Hepatocyte (in vitro differentiated cells): Measurements from ENCODE around the gene USP44.
"Not testable (repeated sequence)": the region's sequence is repeated elsewhere in the genome, so short reads cannot be mapped to it uniquely, and the experiment has no call there.

ENCODE experiments used
- EZH2phosphoT487 ChIP-seq: fragments of 200-600 bp; sonication (generic); IDR thresholded peaks from one replicate; pipeline ENCODE4 v1.6.1; 2018; ENCODE audit warnings: antibody characterized with exemption, mild to moderate bottlenecking, low read depth, moderate library complexity; ENCODE audit not compliant: unreplicated experiment, severe bottlenecking
- TF ChIP-seq, protein P1 (sequence below): fragments of 200-600 bp; sonication (generic); IDR thresholded peaks from 2 replicates; pipeline ENCODE4 v1.5.1; 2016; ENCODE audit warnings: antibody characterized with exemption, mild to moderate bottlenecking; ENCODE audit not compliant: poor library complexity

DNA sequence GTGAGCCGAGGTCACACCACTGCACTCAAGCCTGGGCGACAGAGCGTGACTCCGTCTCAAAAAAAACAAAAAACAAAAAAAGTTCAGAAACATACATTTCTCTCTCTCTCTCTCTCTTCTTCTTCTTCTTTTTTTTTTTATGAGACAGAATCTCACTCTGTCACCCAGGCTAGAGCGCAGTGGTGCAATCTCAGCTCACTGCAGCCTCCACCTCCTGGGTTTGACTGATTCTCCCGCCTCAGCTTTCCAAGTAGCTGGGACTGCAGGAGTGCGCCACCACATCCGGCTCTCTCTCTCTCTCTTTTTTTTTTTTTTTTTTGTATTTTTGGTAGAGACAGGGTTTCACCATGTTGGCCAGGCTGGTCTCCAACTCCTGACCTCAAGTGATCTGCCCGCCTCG is 16.8 kb upstream of the USP44 start:
- not testable (repeated sequence) for TF ChIP-seq EZH2phosphoT487
- TF ChIP-seq, protein P1, sequence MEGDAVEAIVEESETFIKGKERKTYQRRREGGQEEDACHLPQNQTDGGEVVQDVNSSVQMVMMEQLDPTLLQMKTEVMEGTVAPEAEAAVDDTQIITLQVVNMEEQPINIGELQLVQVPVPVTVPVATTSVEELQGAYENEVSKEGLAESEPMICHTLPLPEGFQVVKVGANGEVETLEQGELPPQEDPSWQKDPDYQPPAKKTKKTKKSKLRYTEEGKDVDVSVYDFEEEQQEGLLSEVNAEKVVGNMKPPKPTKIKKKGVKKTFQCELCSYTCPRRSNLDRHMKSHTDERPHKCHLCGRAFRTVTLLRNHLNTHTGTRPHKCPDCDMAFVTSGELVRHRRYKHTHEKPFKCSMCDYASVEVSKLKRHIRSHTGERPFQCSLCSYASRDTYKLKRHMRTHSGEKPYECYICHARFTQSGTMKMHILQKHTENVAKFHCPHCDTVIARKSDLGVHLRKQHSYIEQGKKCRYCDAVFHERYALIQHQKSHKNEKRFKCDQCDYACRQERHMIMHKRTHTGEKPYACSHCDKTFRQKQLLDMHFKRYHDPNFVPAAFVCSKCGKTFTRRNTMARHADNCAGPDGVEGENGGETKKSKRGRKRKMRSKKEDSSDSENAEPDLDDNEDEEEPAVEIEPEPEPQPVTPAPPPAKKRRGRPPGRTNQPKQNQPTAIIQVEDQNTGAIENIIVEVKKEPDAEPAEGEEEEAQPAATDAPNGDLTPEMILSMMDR, result not testable (repeated sequence)
